ENCODE data around the gene WFIKKN1.

WFIKKN1 gene

GRCh38 chr16:583470-583814, 47.3 kb upstream of the WFIKKN1 start:
- peaks cover 12% of the 10 kb centered on the region for H3K4me1 ChIP-seq (ENCODE audit: control insufficient read depth, low read length)
- no peak overlapping the region for H3K27ac ChIP-seq (ENCODE audit: low read depth, low read length)
- H3K4me2 ChIP-seq (ENCODE audit: low read length) = no peak overlapping the region
- H3K79me2 ChIP-seq (ENCODE audit: control insufficient read depth, low read length) = peaks cover 15% of the 10 kb centered on the region
- H3K36me3 ChIP-seq (ENCODE audit: control insufficient read depth, low read length) = peaks cover 9% of the 10 kb centered on the region
- H3K9me3 ChIP-seq (ENCODE audit: control insufficient read depth, insufficient read depth, low read length) = no peaks in the 10 kb centered on the region
- H3K9me2 ChIP-seq (replicated peaks; ENCODE audit: control insufficient read depth, low read length) = no peaks in the 10 kb centered on the region
- H4K20me1 ChIP-seq (ENCODE audit: control insufficient read depth, insufficient read depth, low read depth, low read length) = no peaks in the 10 kb centered on the region
- no peak overlapping the region for H3K4me3 ChIP-seq (ENCODE audit: low read length)
- no peaks in the 10 kb centered on the region; the same call in 1 of the 2 replicates for H3F3A ChIP-seq (ENCODE audit: control insufficient read depth, insufficient read depth)
- H3K27me3 ChIP-seq (ENCODE audit: control insufficient read depth, low read length) = no peaks in the 10 kb centered on the region
- no peak for TF ChIP-seq EZH2phosphoT487 (IDR thresholded peaks at IDR 0.05; ENCODE audit: borderline replicate concordance, low read length)
- TF ChIP-seq CTCF (IDR thresholded peaks at IDR 0.05; ENCODE audit: low read depth, low read length, poor library complexity, severe bottlenecking) = no peak

- Histone ChIP-seq H3K4me3 (ENCODE audit: low read length) (no peak overlapping the region), H3K4me1 (ENCODE audit: control insufficient read depth, low read length) (peaks cover 9% of the 10 kb centered on the region), H3F3A (ENCODE audit: control insufficient read depth, insufficient read depth) (no peaks in the 10 kb centered on the region; the same call in 1 of the 2 replicates), H3K4me2 (ENCODE audit: low read length) (no peak overlapping the region), H3K27ac (ENCODE audit: low read depth, low read length) (no peak overlapping the region), H3K9me3 (ENCODE audit: control insufficient read depth, insufficient read depth, low read length) (no peaks in the 10 kb centered on the region), H3K79me2 (ENCODE audit: control insufficient read depth, low read length) (peaks cover 19% of the 10 kb centered on the region), H4K20me1 (ENCODE audit: control insufficient read depth, insufficient read depth, low read depth, low read length) (no peaks in the 10 kb centered on the region), H3K36me3 (ENCODE audit: control insufficient read depth, low read length) (peaks cover 9% of the 10 kb centered on the region), H3K9me2 (replicated peaks; ENCODE audit: control insufficient read depth, low read length) (no peaks in the 10 kb centered on the region), H3K27me3 (ENCODE audit: control insufficient read depth, low read length) (no peaks in the 10 kb centered on the region)
- no peak for TF ChIP-seq CTCF (IDR thresholded peaks at IDR 0.05; ENCODE audit: low read depth, low read length, poor library complexity, severe bottlenecking)
- TF ChIP-seq EZH2phosphoT487 (IDR thresholded peaks at IDR 0.05; ENCODE audit: borderline replicate concordance, low read length) = no peak
Observed at GRCh38 chr16:583815-584591, 46.8 kb upstream of the WFIKKN1 start.

GRCh38 chr16:585351-585750, 45.4 kb upstream of the WFIKKN1 start:
- no peak for TF ChIP-seq CTCF (IDR thresholded peaks at IDR 0.05; ENCODE audit: low read depth, low read length, poor library complexity, severe bottlenecking)
- no peak for TF ChIP-seq EZH2phosphoT487 (IDR thresholded peaks at IDR 0.05; ENCODE audit: borderline replicate concordance, low read length)
- Histone ChIP-seq H3K4me2 (ENCODE audit: low read length) (no peak overlapping the region), H3K27me3 (ENCODE audit: control insufficient read depth, low read length) (no peaks in the 10 kb centered on the region), H3F3A (ENCODE audit: control insufficient read depth, insufficient read depth) (no peaks in the 10 kb centered on the region; the same call in 1 of the 2 replicates), H3K79me2 (ENCODE audit: control insufficient read depth, low read length) (peaks cover 21% of the 10 kb centered on the region), H3K9me3 (ENCODE audit: control insufficient read depth, insufficient read depth, low read length) (no peaks in the 10 kb centered on the region), H4K20me1 (ENCODE audit: control insufficient read depth, insufficient read depth, low read depth, low read length) (no peaks in the 10 kb centered on the region), H3K9me2 (replicated peaks; ENCODE audit: control insufficient read depth, low read length) (no peaks in the 10 kb centered on the region), H3K27ac (ENCODE audit: low read depth, low read length) (no peak overlapping the region), H3K4me1 (ENCODE audit: control insufficient read depth, low read length) (peaks cover 9% of the 10 kb centered on the region), H3K4me3 (ENCODE audit: low read length) (no peak overlapping the region), H3K36me3 (ENCODE audit: control insufficient read depth, low read length) (peaks cover 9% of the 10 kb centered on the region)
